NB4 (cell line): ENCODE data around the gene MPO.

Experiments
- DNase-seq: peaks from one replicate; pipeline ENCODE4 v3.0.0; 2010; ENCODE audit warnings: low read depth
- H3K4me3 ChIP-seq: one replicate; pipeline ENCODE4 v1.5.1; 2011; ENCODE audit warnings: mild to moderate bottlenecking, low read depth, low read length, moderate library complexity
- MYC ChIP-seq: IDR thresholded peaks from 2 replicates; pipeline ENCODE4 v1.6.1; 2011; ENCODE audit warnings: low read depth, low read length
- POLR2A ChIP-seq: IDR thresholded peaks from 2 replicates; pipeline ENCODE4 v1.6.1; 2011; ENCODE audit warnings: mild to moderate bottlenecking; ENCODE audit not compliant: insufficient read length; ENCODE audit errors: extremely low read depth
- TF ChIP-seq, protein P1 (sequence below): IDR thresholded peaks from one replicate; pipeline ENCODE4 v1.5.1; 2012; ENCODE audit warnings: low read depth, low read length
- TF ChIP-seq, protein P2 (sequence below): IDR thresholded peaks from 2 replicates; pipeline ENCODE4 v1.6.1; 2011; ENCODE audit warnings: low read depth, low read length

The MPO gene

GRCh38 chr17:58312829-58313228, 32.1 kb upstream of the MPO start:
- no peak overlapping the region for H3K4me3 ChIP-seq
- no peak for DNase-seq
- TF ChIP-seq MYC (no peak), POLR2A (no peak)
- TF ChIP-seq, protein P1, sequence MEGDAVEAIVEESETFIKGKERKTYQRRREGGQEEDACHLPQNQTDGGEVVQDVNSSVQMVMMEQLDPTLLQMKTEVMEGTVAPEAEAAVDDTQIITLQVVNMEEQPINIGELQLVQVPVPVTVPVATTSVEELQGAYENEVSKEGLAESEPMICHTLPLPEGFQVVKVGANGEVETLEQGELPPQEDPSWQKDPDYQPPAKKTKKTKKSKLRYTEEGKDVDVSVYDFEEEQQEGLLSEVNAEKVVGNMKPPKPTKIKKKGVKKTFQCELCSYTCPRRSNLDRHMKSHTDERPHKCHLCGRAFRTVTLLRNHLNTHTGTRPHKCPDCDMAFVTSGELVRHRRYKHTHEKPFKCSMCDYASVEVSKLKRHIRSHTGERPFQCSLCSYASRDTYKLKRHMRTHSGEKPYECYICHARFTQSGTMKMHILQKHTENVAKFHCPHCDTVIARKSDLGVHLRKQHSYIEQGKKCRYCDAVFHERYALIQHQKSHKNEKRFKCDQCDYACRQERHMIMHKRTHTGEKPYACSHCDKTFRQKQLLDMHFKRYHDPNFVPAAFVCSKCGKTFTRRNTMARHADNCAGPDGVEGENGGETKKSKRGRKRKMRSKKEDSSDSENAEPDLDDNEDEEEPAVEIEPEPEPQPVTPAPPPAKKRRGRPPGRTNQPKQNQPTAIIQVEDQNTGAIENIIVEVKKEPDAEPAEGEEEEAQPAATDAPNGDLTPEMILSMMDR: no peak
- TF ChIP-seq, protein P2, sequence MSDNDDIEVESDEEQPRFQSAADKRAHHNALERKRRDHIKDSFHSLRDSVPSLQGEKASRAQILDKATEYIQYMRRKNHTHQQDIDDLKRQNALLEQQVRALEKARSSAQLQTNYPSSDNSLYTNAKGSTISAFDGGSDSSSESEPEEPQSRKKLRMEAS: no peak

GRCh38 chr17:58312021-58312630, 31.4 kb upstream of the MPO start:
- H3K4me3 ChIP-seq: no peak overlapping the region
- TF ChIP-seq MYC (no peak), POLR2A (no peak)
- TF ChIP-seq, protein P2: no peak
- TF ChIP-seq, protein P1: no peak
- no peak for DNase-seq

GRCh38 chr17:58311429-58311894, 30.7 kb upstream of the MPO start:
- TF ChIP-seq, protein P1: no peak
- no peak for TF ChIP-seq POLR2A
- TF ChIP-seq MYC: no peak
- TF ChIP-seq, protein P2: no peak
- no peak for DNase-seq

DNA sequence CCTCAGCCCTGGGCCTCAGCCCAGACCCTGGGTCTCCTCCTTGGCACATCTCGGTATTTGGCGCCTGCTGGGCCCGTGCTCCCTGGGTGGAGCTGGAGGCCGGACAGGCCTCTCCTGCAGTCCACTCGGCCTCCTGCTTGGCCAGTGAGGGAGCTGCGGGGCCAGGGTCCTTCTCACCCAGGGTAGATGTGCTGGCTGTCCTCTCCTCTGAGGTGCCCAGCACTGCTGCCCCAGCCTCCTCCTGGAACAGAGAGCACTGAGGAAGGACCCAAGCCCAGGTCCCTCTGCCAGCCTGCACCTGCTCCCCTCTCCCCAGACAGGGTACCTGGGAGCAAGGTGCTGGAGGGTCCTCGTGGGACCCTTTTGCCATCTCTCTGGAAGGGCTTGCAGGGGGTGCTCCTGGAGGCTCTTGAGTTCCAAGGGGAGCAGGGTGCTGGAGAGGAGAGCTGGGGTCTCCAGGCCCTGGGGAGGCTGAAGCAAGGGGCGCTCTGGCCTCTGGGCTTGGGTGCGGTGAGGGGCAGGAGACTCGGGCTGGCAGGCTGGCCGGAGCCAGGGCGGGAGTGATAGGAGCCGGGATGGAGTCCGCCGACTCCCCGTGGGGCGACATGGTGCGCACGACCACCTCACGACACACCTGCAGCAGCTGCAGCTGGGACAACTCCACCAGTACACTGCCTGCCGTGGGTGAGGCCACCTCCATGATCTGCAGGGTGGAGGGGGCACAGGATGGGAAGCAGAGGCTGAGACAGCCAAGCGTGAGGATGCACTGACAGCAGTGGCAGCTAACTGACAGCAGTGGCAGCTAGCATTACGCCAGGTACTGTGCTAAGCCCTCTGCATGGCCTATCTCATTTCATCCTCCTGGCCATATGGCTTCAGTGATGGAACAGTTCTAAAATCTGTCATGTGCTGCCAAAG, 30.0 kb upstream of the MPO start:
- no peak for DNase-seq
- H3K4me3 ChIP-seq: no peak overlapping the region
- TF ChIP-seq, protein P2: no peak
- TF ChIP-seq MYC (no peak), POLR2A (no peak)
- TF ChIP-seq, protein P1: no peak

More at GRCh38 chr17:58311429-58311894, 30.7 kb upstream of the MPO start:
- H3K4me3 ChIP-seq: no peak overlapping the region

GRCh38 chr17:58309918-58310259, 29.2 kb upstream of the MPO start:
- TF ChIP-seq POLR2A: no peak
- TF ChIP-seq, protein P2: no peak
- TF ChIP-seq, protein P1: no peak
- TF ChIP-seq MYC: no peak
- DNase-seq: no peak
- H3K4me3 ChIP-seq: no peak overlapping the region
